H1 (cell line): Measurements from ENCODE around the gene RDM1.

Experiments
- BACH1 ChIP-seq: IDR thresholded peaks from 2 replicates; pipeline ENCODE4 v1.6.1; 2012; ENCODE audit warnings: low read length, improper control_type of control experiment
- CREB1 ChIP-seq: IDR thresholded peaks from 2 replicates; pipeline ENCODE4 v1.6.1; 2012; ENCODE audit warnings: inconsistent platforms
- CTCF ChIP-seq, 3 experiments: IDR thresholded peaks; 1 replicate in 2 of 3; 2 replicates in 1 of 3; pipeline versions ENCODE4 v1.5.1 to v1.6.1; 2011; ENCODE audit warnings: low read length in 3 of 3, mild to moderate bottlenecking in 3 of 3, inconsistent platforms in 2 of 3, low read depth in 1 of 3, moderate library complexity in 1 of 3; ENCODE audit not compliant: insufficient read depth in 1 of 3; ENCODE audit errors: control extremely low read depth in 1 of 3
- EP300 ChIP-seq, 2 experiments: IDR thresholded peaks; 1 replicate in 1 of 2; 2 replicates in 1 of 2; pipeline ENCODE4 v1.6.1; 2011 to 2012; ENCODE audit warnings: low read depth in 2 of 2, low read length in 2 of 2, mild to moderate bottlenecking in 2 of 2, borderline replicate concordance in 1 of 2, inconsistent platforms in 1 of 2, moderate library complexity in 1 of 2
- POLR2AphosphoS5 ChIP-seq: IDR thresholded peaks from 2 replicates; pipeline ENCODE4 v1.6.1; 2011; ENCODE audit warnings: low read depth, low read length

- TF ChIP-seq EP300 (IDR thresholded peaks at IDR 0.05; ENCODE audit: borderline replicate concordance in 1 of 2, low read depth in 2 of 2, low read length in 2 of 2) (no peak), POLR2AphosphoS5 (no peak), CREB1 (no peak), BACH1 (no peak), CTCF (IDR thresholded peaks at IDR 0.05; ENCODE audit: control extremely low read depth in 1 of 3, insufficient read depth in 1 of 3, low read depth in 1 of 3, low read length in 3 of 3) (no peak)
Measured at GRCh38 chr17:35900708-35901480, 29.7 kb downstream of the RDM1 start.
